T-helper 2 cell treated with Interferon-gamma antibody and Interleukin-4, amounts not matched to agents 100 ng/mL and 5 ng/mL, for 36 hours (primary cell): ENCODE data around the gene TCAF1. TPM values are rescaled to one million over a fixed set of nuclear protein-coding genes. Genes with fewer than 3 reads are reported as not detected.

Experiments
- intact Hi-C: fragments of 100-400 bp; cut with micrococcal nuclease; formaldehyde crosslinking; loops from one replicate; pipeline ENCODE4 v1.15.1; 2023
- total RNA-seq: library from RNA; stranded (reverse); gene quantifications from 2 replicates; pipeline ENCODE4 v1.2.3, GENCODE V29; 2022

The TCAF1 gene, protein sequence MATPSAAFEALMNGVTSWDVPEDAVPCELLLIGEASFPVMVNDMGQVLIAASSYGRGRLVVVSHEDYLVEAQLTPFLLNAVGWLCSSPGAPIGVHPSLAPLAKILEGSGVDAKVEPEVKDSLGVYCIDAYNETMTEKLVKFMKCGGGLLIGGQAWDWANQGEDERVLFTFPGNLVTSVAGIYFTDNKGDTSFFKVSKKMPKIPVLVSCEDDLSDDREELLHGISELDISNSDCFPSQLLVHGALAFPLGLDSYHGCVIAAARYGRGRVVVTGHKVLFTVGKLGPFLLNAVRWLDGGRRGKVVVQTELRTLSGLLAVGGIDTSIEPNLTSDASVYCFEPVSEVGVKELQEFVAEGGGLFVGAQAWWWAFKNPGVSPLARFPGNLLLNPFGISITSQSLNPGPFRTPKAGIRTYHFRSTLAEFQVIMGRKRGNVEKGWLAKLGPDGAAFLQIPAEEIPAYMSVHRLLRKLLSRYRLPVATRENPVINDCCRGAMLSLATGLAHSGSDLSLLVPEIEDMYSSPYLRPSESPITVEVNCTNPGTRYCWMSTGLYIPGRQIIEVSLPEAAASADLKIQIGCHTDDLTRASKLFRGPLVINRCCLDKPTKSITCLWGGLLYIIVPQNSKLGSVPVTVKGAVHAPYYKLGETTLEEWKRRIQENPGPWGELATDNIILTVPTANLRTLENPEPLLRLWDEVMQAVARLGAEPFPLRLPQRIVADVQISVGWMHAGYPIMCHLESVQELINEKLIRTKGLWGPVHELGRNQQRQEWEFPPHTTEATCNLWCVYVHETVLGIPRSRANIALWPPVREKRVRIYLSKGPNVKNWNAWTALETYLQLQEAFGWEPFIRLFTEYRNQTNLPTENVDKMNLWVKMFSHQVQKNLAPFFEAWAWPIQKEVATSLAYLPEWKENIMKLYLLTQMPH
- total RNA-seq: 15.7 and 16.0 TPM in 2 replicates

DNA sequence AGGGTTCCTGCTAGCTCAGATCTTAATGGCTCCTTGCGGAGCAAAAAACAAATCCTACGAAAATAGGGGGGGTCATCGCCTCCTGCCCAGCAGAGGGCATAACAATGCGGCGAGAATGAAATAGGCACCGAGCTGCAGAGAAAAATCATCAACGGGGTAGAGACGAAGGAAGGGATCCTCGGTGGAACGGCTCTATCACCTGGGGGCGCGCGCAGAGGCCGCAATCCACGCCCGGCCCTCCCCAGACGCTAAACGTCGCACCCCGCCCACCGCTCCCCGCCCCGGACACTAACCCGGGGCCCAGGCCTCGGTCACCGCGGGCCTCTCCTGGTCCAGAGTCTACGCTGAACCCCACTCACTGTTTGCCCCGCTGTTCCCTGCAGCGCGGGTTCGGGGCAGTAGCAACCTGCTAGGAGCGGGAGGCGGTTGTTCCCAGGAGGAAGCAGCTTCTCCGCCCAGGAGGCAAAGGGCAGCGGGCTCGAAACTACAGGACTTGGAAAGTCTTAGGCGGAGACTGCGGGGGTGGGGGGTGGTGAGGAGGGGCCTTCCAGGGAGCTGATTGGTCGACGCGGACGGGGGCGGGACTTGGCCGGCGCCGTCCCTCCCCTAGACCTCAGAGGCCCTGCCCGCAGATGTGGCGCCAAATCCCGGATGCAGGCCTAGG lies at the start of gene TCAF1:
Gene TCAF1 (minus strand): TSS at position 509 of the 664 bp plus-strand sequence. CDS start 25,568 bp downstream, outside the sequence.
- intact Hi-C loops: no loop called here

DNA sequence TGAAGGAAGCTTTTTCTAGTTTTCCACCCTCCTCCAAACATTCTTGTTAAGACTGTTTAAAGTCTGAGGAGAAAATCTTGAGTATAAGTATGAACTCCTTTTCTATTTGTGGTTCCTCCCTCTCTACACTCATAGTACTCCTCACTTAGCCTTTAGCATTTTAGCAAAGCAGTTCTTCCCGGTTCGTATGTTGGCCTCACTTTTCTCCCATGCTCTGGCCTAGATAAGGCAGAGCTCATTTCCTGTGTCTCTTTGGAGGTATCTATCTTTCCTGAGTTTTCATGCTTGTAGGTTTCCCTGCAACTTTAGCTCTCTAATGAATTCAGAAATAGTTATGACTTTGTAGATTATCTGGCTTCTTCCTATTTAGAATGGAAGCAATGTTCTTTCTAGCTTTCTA lies 46.8 kb upstream of the TCAF1 start:
- intact Hi-C loops: no loop called here

DNA sequence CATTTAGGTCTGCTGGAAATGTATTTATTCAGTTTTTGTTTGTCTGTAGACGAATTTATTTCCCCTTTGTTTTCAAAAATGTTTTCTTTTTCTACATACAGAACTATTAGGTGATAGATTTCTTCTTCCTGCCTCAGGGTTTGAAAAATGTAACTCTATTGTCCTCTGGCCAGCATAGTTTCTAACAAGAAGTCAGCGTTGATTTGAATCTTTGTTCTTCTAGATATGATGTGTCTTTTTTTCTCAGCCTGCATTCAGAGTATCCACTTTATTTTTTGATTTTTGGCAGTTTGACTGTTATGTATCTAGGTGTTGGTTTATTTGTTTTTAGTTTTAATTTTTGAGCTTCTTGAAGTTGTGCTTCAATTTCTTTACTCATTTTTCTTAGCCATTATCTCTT lies 45.1 kb upstream of the TCAF1 start:
- intact Hi-C loops: no loop called here

DNA sequence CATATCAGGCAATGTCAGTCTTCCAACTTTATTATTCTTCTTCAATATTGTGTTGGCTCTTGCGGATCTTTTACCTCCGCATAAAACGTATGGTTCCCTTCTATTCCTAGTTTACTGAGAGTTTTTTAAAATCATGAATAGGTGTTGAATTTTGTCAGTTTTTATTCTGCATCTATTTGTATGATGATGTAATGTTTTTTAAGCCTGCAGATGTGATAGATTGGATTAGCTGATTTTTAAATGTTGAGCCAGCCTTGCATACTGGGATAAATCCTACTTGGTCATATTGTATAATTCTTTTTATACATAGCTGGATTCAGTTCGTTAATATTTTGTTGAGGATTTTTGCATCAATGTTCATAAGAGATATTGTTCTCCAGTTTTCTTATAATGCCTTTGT lies 43.4 kb upstream of the TCAF1 start:
- intact Hi-C loops: no loop called here

DNA sequence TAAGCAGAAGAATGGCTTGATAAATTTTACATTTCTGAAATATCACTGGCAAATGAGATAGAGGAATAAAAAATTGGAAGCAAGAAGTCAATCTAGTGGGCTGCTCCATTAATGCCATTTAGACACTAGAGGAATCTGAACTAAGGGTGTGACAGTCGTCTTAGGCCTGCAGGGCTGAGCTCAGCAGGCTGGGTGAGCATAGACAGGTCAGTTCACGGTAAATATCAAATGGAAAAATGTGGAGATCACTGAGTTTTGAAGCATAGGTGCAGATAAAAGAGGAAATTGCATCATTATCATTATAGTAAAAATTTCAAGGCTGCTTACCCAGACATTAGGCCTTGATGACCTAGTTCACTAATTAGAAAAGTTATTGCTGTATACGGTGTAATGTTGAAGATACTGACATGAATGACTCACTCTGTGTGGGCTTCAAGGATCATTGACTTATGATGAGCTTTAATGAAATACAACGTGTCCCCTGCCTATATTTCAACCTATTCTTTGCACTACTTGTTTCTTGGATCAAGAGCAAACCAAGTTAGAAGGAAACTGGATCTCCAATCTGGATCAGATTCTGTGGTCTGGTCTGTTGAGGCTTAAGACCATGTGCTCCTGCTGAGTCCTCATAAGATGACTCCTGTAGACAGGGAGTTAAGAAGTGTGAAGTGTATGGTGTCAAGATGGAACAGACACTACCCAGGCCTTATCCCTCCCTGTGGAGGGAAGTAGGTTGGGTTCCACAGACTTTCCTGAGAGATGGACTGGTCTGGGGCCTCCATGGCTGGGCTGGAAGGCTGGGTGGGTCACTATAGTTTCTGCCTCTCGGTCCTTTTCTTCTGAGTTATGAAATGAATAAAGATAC lies 36.6 kb upstream of the TCAF1 start:
- intact Hi-C loops: no loop called here

DNA sequence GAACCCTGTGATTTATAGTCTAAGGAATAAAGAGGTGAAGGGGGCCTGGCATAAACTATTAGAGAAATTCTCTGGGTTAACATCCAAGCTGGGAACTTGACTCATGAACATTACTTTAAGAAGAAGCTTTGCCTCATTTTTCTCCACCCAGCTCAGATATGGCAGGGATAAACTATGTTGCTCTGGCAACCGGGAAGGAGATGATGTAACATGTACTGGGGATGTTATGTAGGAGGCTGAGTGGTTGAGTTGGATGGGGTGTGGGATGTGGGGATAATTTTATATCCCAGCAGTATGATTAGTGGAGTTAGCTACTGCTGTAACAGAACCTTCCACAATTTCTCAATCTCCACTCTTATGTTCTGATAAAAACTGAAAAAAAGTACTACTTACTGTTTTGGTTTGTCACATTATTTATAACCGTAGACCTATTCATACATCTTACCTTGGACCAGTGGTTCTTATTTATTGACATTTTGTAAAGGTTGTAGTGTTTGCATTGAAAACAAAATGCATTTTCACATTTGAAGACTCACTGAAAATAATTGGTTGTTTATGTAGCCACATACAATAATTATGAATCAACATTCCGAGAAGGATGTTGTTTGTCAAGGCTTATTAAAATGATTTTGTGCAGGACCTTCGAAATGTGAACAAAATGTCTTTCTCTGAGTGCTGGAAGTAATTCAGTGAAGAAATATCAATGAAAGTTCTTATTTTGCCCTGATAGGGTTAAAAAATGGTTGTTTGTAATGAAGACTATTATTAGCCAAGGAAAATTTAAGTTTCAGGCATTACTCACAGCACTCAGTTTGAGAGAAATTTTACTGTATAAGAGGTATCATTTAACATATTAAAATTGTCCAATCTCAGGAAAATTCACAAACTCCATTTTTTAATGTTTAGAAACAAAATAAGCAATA lies 34.4 kb upstream of the TCAF1 start:
- intact Hi-C loops: no loop called here

DNA sequence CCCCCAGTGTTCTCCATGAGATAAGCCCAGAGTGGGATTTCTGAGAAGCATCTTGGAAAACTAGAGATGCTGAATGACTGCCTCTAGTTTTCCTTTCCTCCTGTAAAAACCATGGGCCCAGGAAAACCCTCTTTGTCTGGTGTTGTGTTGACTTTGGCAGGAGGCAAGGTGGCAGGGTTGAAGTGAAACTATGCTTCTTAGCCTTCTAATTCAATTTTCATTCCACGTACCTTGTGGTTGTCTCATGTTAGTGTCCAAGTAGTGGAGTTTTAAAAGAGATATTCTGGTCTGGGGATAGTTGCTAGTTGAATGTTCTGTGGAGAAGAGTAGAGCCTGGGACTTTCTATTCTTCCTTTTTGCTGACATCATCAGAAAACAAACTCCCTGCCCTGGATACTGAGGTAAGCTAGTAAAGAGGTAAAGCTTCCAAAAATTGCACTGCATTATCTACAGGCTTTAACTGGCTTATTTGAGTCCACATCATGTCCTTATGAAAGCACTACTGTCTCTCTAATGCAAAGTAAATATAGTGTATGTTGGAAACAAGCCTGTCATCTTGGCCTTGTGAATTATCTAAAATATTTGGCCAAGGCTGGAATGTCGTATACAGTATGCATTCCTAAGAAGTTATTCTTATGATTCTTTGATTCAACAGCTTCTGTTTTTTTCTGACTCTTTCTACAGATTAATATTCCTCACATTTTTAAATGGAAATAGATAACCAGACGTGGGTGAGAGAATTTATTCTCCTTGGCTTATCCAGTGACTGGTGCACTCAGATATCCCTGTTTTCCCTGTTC lies 32.8 kb upstream of the TCAF1 start, which contains the start of gene OR2F2:
Gene OR2F2 (plus strand): TSS at position 708 of the 800 bp plus-strand sequence. CDS start 0 bp downstream, at position 708.
- intact Hi-C loops: no loop called here

DNA sequence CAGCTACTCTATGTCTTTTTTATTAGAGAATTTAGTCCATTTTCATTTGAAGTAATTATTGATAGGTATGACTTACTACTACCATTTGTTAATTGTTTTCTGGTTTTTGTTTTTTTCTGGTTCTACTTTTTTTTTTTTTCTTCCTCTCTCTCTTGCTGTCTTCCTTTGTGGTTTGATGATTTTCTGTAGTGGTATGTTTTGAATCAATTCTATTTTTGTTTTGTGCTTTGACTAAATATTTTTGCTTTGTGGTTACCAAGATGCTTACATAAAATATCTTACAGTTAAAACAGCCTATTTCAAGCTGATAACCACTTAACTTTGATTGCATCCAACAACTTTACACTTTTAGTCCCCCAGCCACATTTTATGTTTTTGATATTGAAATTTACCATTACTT lies 29.8 kb upstream of the TCAF1 start:
- intact Hi-C loops: no loop called here

DNA sequence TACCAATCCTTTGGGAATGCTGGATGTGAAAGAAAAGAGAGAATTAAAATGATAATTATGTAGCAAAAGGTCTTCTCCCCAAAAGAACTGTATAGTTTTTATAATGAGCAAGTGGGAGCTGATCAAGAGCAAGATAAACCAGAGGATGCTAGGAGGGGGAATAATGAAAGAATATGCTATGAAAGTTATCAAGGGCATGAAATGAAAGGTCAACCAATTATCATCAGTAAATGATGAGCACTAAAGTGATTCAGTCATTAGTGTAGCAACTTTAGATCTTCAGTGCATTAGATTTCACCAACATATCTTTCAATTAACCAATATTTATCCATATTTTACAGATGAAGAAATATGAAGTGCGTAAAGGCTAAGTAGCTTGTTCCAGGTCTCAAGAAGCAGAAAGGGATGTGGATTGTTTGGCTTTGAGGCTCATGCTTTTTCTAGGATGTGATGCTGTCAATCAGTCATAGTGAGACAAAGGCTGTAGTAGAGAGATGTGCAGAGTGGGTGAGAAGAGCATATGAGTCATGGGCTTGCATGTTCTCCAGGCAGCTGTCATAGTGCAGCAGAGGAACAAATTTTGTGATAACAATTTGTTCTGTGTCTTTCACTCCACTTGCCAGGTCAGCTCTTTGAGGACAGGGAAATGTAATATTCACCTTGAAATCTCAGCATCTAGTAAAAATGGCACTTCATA lies 27.4 kb upstream of the TCAF1 start:
- intact Hi-C loops: no loop called here

DNA sequence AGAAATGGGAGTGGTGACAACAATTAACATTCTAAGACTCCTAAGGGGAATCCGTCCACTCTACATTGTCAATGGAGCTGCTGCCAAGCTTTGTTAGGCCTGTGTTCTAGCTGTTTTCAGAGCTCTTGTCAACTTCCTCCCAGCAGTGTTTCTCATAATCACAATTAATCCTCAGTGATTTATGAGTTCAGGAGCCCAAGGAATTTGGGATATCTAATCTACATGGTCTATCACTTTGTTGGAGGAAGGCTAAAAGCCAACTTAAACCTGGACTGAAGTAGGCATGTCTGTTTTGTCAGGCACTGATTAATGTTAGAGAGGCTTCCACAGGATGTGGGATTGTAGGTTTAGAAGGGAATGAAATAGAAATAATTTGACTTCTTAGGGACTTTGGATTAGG lies 22.9 kb upstream of the TCAF1 start:
- intact Hi-C loops: no loop called here

DNA sequence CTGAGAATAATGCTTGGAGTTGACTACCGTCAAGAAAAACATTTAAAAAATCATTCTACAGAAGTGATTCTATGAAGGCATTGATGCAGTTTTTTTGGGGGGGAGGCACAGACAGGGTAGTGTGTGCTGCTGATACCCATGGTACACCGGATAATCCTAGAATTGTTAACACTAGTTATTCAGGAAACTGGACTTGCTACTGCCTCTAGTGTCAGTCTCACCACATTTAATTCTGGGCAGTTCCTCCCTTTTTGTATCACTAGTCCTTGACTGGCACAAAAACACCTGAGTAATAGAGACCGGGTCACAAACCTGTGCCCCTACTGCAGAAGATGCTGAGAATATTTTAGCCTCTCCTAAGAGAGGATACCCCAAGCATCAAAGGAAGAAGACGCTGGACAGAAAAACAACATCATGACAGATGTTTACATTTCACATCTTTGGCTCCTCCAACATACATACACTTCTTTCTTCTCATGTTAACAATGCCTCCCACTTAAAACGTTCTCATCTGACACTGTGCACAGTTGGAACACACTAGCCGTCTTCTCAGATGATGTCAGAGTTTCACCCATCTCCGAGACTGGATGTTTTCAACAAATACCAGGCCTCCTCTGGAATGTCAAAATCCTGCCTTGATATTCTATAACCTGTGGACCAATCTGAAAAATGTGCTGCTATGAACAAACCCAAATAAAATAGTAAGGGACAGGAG lies 13.1 kb upstream of the TCAF1 start:
- intact Hi-C loops: no loop called here

DNA sequence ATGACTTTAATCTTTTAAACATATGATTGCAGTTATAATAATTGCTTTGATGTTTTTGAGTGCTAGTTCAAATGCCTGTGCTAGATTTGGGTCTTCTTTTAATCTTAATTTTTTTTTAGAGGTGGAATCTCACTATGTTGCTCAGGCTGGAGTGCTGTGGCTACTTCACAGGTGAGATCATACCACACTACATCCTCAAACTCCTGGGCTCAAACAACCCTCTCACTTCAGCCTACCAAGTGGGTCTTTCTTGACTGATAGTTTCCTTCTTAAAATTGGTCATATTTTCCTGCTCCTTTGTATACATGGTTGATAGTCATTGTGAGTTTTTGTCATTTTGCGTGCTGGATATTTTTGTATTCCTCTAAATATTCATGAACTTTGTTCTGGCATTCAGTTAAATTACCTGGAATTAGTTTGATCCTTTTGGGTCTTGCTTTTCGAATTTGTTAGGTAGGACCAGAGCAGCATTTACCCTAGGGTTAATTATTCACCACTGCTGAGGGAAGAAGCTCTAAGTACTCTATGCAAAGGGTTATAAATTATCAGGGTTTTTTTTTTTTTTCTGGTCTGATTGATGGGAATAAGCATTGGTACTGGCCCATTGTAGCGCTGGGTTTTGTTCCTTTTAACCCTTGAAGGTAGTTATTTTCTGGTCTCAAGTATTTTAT lies 12.1 kb upstream of the TCAF1 start:
- intact Hi-C loops: no loop called here

DNA sequence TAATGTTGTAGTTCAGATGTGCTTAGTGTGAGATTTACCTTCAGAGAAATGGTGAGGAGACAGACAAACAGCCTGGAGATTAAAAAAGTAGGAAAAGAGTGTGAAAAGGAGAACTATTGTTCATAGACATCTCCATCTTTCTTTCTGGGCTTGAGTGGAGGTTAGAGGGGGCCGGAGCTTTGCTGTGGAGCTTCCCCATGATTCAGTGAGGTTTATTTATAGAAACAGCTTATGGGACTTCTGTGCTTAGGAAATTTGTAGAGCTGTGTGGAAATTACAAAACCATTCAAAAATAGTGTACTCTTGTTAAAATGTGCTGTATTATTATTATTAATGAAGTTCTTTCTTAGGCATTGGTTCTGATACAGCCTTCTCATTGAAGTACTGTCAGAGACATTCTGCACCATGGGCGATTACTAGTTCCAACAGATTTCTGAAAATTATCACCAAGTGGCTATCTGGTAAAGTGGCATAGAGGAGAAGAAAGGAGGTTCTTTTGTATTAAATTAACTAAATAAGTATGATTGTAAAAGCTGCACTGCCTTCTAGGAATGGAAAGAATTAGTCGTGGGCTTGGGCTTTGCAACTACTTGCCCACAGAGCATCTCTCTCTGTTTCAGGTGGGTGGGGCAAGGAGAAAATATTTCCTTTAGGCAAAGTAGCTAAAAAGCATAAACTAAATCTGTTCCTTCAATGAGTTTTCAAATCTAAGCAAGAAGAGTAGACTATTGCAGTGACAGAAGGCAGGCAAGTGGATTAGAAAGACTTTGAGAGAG lies 8.7 kb upstream of the TCAF1 start:
- intact Hi-C loops: no loop called here

DNA sequence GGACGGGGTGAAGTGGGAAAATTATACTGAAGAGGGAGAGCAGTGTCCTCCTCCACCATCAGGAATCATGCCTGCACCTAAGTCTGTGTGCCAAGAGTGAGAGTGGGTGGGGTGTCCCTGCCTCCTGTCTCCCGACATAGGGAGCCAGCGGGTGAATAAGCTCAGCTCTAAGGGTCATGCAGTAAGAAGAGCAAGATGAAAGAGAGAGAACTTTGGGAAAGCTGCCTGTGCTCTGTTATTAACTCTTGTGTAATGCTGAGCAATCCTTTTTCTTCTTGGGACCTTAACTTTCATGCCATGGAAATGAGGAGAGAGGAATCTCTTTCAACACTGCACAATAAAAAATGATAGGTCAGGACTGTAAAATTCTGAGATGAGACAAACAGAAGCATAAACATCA lies 7.9 kb upstream of the TCAF1 start:
- intact Hi-C loops: no loop called here

DNA sequence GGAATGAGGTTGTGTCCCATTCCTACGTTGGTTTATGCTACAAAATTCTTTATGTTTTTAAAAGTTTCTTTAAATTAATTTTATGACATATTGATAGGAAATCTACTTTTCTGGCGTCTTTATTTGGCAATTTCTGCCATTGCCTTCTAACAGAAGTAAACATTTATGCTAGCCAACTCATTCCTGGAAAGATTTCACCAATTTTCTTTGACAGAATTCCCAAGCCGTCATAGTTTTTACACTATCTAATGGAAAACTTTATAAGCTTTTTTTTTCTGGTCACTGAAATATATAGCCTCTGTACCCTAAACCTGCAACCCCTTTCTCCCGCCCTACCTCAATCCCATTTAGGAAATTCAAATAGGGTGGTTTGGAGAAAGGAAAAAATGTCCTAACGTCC lies 6.1 kb upstream of the TCAF1 start:
- intact Hi-C loops: no loop called here

DNA sequence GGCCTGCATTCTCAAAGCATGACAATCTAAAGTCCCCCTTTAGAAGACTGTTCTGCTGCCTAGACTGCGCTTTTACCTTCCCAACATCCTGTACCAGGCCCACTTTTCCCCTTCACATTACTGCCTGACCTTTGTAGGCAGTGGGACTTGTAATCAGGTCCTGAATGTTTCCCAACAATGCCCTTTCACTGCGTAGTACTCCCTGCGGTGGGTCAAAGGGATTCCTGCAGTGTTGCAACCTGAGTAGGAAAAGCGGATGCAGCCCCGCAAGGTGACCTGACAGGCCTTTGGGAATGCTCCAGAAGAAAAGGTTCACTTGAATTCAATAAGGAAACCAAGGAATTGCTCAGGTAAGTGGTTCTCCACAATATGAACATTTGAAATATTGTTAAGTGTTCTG lies 4.9 kb upstream of the TCAF1 start:
- intact Hi-C loops: no loop called here
